Measurements from ENCODE around the gene ALKBH1. TPM values are rescaled to one million over a fixed set of nuclear protein-coding genes. Genes with fewer than 3 reads are reported as not detected.

Gene ALKBH1
- total RNA-seq, 1 experiment from 2014 or later = 20.0 TPM

Other genes starting within 250 kb of the ALKBH1 start
- 224 and 235 TPM in 2 replicates for gene AHSA1, start 249.9 kb downstream of the ALKBH1 start, total RNA-seq (2014; rRNA removed; shearing (Covaris generic))
- gene ISM2, start 209.2 kb downstream of the ALKBH1 start, total RNA-seq (2014; rRNA removed; shearing (Covaris generic)) = not detected in 2 replicates
- 10.4 and 14.7 TPM in 2 replicates for gene SPTLC2, start 91.4 kb downstream of the ALKBH1 start, total RNA-seq (2014; rRNA removed; shearing (Covaris generic))
- gene SLIRP, start 80 bp upstream of the ALKBH1 start, total RNA-seq (2014; rRNA removed; shearing (Covaris generic)) = 508 and 814 TPM in 2 replicates
- 71.1 and 71.2 TPM in 2 replicates for gene SNW1, start 53.1 kb upstream of the ALKBH1 start, total RNA-seq (2014; rRNA removed; shearing (Covaris generic))
- gene ADCK1, start 92.1 kb upstream of the ALKBH1 start, total RNA-seq (2014; rRNA removed; shearing (Covaris generic)) = 3.3 and 7.7 TPM in 2 replicates

Measured in H4 (cell line).